HG03575 (cell line): ENCODE measurements around the gene TEAD4.

Experiments
- ATAC-seq: cut with Tn5 transposase; IDR thresholded peaks from one replicate; pipeline ENCODE4 v1.9.1; 2021; ENCODE audit not compliant: unreplicated experiment, insufficient number of reproducible peaks, low FRiP score; ENCODE audit errors: extremely low read depth

The TEAD4 gene

DNA sequence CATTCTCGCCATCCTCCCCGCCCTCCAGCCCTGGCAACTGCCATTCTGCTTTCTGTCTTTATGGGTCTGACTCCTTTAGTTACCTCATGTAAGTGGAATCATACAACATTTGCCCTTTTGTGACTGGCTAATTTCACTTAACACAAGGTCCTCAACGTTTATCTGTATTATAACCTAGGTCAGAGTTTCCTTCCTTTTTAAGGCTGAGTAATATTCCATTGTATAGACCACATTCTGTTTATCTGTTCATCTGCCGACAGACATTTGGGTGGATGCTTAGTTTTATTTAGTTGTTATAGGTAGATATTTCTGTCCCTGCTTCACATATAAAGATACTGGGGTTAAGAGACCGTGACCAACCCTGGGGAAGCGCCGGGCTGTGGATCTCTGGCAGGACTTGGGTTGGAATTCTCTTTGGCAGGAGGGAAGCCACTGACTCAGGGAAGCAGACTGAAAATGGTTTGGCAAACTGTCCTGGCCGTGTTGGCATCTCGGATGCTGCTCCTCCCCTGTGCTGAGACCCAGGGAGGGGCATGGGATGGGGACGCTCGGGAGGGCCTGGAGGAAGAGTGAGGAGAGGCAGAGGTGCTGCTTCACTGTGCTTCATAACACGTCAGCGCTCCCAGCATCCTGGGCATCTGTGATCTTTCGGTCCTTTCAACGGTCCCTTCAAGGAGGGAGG, 38.9 kb downstream of the TEAD4 start:
- ATAC-seq = no peak

- ATAC-seq = no peak
Observed at GRCh38 chr12:2998789-2999264, 39.6 kb downstream of the TEAD4 start.

- ATAC-seq = no peak
Observed at GRCh38 chr12:2999265-2999841, 40.2 kb downstream of the TEAD4 start.

GRCh38 chr12:3000548-3001275, 41.5 kb downstream of the TEAD4 start:
- ATAC-seq = no peak

DNA sequence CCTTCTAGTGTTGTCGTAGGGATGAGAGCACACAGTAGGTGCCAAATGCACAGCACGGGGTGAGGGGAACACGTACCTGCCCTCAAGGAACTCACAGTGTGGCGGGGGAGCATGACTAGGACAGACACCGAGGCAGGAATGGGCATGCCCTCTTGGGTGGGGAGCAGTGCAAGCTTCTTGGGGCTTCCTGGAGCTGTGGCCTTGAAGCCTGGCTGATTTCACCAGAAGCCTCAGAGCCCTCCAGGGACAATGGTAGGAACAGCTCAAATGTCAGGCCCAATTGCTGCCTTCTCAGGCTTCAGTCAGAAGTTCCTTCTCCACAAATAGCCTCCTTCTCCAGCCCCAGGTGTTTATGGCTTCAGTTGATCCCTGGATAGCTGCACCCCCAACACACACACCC, 43.4 kb downstream of the TEAD4 start:
- ATAC-seq = no peak

- no peak for ATAC-seq
Observed at GRCh38 chr12:3003357-3003992, 44.3 kb downstream of the TEAD4 start.

DNA sequence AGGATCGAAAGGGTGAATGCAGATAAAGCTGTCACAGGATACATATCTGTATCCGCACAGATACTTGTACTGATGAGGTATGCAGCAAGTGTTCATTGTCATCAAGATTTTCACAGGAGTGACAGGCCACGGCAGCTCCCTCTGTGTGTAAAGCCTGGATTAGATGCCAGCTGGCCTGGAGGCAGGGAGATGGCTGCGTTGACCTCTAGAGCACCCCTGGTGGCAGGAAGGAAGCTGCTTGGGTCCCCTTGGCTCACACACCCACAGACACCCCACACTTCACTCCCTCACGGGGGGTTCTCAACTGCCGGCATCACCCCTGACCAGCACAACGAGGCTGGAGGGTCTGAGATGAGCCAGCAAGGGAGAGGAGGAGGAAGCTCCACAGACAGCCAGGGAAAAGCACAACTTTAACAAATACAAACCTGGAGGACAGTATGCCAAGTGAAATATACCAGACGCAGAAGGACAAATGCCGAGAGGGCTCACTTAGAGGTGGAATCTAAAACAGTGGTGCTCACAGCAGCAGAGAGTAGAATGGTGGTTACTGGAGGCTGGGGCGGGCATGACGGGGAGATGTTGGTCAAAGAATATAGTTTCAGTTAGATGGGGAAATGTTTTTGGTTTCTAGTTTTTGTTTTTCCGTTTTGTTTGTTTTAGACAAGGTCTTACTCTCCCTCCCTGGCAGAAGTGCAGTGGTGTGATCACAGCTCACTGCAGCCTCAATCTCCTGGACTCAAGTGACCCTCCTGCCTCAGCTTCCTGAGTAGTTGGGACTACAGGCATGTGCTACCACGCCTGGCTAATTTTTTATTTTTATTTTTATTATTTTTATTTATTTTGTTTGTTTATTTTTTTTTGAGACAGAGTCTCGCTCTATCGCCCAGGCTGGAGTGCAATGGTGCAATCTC, 45.7 kb downstream of the TEAD4 start:
- no peak for ATAC-seq

DNA sequence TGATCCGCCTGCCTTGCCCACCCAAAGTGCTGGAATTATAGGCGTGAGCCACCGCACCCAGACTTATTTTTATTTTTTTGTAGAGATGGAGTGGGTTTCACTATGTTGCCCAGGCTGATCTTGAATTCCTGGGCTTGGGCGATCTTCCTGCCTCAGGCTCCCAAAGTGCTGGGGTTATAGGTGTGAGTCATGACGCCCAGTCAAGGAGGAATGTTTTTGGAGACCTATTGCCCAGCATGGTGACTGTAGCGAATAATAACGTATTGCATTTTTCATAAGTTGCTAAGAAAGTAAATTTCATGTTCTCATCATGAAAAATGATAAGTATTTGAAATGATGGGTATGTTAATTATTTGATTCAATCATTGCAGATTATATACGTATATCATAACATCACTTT, 46.5 kb downstream of the TEAD4 start:
- ATAC-seq = no peak

DNA sequence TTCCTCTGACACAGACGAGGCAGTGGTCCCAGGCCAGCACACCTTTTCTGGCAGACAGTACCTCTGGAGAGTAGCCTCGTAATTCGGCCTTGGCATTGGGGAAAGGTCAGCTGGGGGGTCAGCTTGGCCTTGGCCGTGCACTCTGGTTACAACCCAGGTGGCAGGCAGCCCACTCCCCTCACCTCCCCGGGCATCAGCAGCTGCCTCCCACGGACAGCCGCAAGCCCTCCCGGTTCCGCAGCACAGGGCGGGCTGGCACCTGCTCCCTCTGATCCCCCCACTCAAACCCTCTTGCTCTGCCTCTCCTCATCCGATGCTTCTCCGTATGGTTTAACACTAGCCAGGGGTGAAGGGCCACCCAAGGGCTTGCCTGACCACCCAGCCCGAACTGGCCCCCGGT, 50.6 kb downstream of the TEAD4 start:
- no peak for ATAC-seq

- ATAC-seq = no peak
Observed at GRCh38 chr12:3010214-3010930, 51.2 kb downstream of the TEAD4 start.

DNA sequence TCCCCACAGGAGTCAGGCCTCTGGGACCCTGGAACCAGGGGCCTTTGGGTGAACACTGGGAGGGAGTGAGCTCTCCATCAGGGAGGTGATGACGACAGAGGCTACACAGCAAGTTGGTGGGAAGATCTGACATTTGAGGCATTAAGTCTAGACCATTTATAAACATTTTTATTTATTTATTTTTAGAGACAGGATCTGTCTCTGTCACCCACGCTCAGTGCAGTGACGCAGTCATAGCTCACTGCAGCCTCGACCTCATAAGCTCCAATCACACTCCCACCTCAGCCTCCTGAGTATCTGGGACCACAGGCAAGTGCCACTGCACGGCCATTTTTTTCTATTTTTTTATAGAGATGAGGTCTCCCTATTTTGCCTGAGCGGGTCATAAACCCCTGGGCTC, 53.6 kb downstream of the TEAD4 start:
- no peak for ATAC-seq

DNA sequence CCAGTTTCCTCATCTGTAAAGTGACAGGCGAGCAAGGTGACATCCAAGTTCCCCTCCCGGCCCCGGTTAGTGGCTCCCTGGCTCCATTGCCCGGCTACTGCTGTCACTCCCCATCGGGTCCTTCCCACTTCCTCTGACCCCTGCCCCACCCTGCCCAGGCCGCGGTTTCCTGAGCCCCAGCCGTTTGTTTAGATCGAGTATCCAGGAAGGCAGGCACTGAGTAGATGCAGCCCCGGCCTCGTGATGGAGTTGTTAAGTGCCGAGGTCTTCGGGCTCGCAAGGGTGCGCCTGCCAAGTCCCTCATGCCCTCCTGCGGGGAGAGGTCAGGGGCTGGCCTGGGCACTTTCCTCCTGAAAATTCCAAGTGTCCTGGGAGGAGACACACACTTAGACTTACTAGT, 55.4 kb downstream of the TEAD4 start:
- no peak for ATAC-seq

DNA sequence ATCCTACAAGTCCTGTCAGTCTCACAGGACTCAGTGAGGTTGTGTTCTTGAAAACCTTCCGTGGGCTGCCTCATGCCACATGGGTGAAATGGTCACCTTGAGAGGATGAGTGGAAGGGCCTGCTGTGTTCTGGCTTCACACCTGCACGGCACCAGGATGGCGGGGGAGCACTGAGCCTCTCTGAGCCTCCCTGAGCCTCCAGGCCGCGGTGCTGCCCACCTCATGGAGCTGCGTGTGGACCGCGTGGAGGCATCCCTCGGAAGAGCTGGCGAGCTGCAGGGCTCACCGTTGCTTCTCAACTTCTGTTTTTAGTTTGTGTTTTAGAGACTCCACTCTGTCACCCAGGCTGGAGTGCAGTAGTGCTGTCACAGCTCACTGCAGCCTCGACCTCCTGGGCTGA, 56.2 kb downstream of the TEAD4 start:
- no peak for ATAC-seq

DNA sequence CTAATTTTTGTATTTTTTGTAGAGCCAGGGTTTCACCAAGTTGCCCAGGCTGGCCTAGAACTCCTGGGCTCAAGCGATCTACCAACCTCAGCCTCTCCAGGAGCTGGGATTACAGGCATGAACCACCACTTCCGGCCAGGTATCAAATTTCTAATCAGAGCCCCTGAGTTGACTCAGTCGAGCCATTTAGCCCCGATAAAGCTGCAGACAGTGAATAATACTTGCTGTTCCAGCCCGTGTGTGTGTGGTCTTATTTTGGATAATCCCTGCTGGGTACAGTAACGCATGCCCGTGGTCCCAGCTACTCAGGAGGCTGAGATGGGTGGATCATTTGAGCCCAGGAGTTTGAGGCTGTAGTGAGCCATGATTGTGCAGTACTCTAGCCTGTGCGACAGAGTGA, 57.0 kb downstream of the TEAD4 start:
- ATAC-seq = no peak

DNA sequence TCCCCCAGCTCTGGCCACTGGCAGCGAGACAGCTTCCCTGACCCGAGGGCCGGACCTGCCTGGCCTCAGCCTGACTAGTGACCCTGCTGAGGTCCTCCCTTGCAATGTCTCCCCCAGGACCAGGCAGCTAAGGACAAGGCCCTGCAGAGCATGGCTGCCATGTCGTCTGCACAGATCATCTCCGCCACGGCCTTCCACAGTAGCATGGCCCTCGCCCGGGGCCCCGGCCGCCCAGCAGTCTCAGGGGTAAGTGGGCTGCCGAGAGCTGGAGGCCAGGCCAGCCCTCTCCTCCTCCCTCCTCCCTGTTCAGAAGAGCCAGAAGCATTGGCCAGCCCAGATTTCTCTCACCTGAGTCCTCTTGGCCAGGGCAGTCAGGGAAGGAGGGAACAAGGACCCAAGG, 58.1 kb downstream of the TEAD4 start:
- ATAC-seq = no peak

- no peak for ATAC-seq
Observed at GRCh38 chr12:3018284-3019004, 59.2 kb downstream of the TEAD4 start.

DNA sequence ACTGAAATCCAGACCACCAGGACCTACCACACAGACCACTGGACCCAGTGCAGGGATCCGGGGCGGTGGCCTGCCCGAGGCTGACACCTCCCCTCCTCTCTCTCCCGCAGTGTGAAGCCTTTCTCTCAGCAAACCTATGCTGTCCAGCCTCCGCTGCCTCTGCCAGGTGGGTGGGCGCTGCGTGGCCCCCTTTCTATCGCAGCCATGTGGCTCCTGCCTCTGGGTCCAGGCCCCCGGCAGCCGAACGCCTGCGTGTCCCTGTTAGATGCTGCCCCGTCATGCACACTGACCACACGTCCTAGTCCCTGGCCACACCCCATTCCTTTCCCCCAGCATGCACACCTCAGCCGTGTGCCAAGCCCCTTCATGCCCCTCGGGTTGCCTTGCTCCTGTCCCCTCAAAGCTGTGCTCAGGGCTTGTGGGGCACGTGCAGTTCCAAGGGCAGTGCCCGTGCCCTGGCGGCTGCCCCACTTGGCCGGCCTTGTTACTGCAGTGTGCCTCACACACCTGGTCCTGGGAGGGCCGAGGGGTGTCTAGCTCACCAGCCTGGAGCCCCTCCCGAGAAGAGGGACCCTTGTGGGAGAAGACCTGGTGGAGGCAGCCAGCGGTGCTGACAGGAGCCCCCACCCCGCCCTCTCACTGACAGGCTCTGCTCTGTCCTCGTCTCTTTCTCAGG, 59.9 kb downstream of the TEAD4 start:
- ATAC-seq = no peak
